H1 (cell line): ENCODE data around the gene SNAPC2. TPM values are rescaled to one million over a fixed set of nuclear protein-coding genes. Genes with fewer than 3 reads are reported as not detected.

Experiments used
- CTCF ChIA-PET: fragments of 300-600 bp; sonication (Branson Sonifier 250); formaldehyde crosslinking; loops from one replicate; lab custom pipeline; 2021; ENCODE audit not compliant: partially characterized antibody; lab: Charles Lee
- POLR2A ChIA-PET: fragments of 300-600 bp; sonication (Branson Sonifier 250); formaldehyde crosslinking; loops from one replicate; lab custom pipeline; 2021; ENCODE audit warnings: inconsistent platforms; ENCODE audit not compliant: partially characterized antibody; lab: Charles Lee
- DNase-seq, 2 experiments: peaks; one replicate each; pipeline versions ENCODE4 v3.0.0 to v3.0.0-alpha.2; 2010 to 2022; ENCODE audit warnings: low spot score in 2 of 2, low read depth in 1 of 2, mixed read lengths in 1 of 2
- FAIRE-seq: peaks from 2 replicates; lab custom pipeline; 2011; peaks lifted over from hg19 to GRCh38; lab: Jason Lieb, UNC
- H2AFZ ChIP-seq: 2 replicates; pipeline ENCODE4 v1.8.1; 2012; ENCODE audit warnings: low read length, inconsistent platforms
- H2AK5ac ChIP-seq: 2 replicates; pipeline ENCODE4 v1.6.1; 2013; ENCODE audit warnings: low read depth, low read length
- H2BK120ac ChIP-seq: replicated peaks from 2 replicates; pipeline ENCODE3; 2013; ENCODE audit warnings: low read depth, low read length, inconsistent platforms
- H2BK12ac ChIP-seq: 2 replicates; pipeline ENCODE4 v1.6.1; 2013; ENCODE audit warnings: low read depth, low read length
- H2BK15ac ChIP-seq: 2 replicates; pipeline ENCODE4 v1.6.1; 2013; ENCODE audit warnings: low read length
- H2BK20ac ChIP-seq: 2 replicates; pipeline ENCODE4 v1.6.1; 2013; ENCODE audit warnings: low read length
- H2BK5ac ChIP-seq: 2 replicates; pipeline ENCODE4 v1.6.1; 2013; ENCODE audit warnings: low read depth, low read length
- H3K14ac ChIP-seq: 2 replicates; pipeline ENCODE4 v1.6.1; 2013; ENCODE audit warnings: inconsistent platforms; ENCODE audit not compliant: insufficient read length
- H3K18ac ChIP-seq: 2 replicates; pipeline ENCODE4 v1.6.1; 2013; ENCODE audit warnings: low read length; ENCODE audit errors: extremely low read depth
- H3K23ac ChIP-seq: 2 replicates; pipeline ENCODE4 v1.6.1; 2013; ENCODE audit warnings: inconsistent platforms; ENCODE audit not compliant: insufficient read length
- H3K23me2 ChIP-seq: 2 replicates; pipeline ENCODE4 v1.6.1; 2013; ENCODE audit warnings: low read depth, low read length
- H3K27ac ChIP-seq: 2 replicates; pipeline ENCODE4 v1.6.1; 2011; ENCODE audit warnings: low read depth, low read length, inconsistent platforms
- H3K27me3 ChIP-seq, 4 experiments: replicated peaks in 1 of 4; 1 replicate in 1 of 4; 2 replicates in 3 of 4; pipeline versions ENCODE4 v1.6.1 to v1.8.1; 2011 to 2013; ENCODE audit warnings: low read length in 3 of 4, mild to moderate bottlenecking in 3 of 4, inconsistent platforms in 2 of 4, mixed read lengths in 2 of 4, moderate library complexity in 1 of 4; ENCODE audit not compliant: control insufficient read depth in 3 of 4, insufficient read depth in 3 of 4; ENCODE audit errors: extremely low read depth in 1 of 4
- H3K36me3 ChIP-seq, 4 experiments: 2 replicates each; pipeline versions ENCODE4 v1.6.1 to v1.8.1; 2011 to 2013; ENCODE audit warnings: mild to moderate bottlenecking in 4 of 4, low read length in 3 of 4, moderate library complexity in 2 of 4, control low read depth in 1 of 4, inconsistent platforms in 1 of 4; ENCODE audit not compliant: insufficient read depth in 4 of 4, control insufficient read depth in 2 of 4
- H3K4ac ChIP-seq: replicated peaks from 2 replicates; pipeline ENCODE3; 2013; ENCODE audit warnings: low read length, low read depth, mixed read lengths, inconsistent platforms; ENCODE audit not compliant: insufficient read length
- H3K4me1 ChIP-seq, 4 experiments: replicated peaks in 1 of 4; 1 replicate in 1 of 4; 2 replicates in 3 of 4; pipeline versions ENCODE4 v1.6.1 to v1.8.1; 2011 to 2013; ENCODE audit warnings: low read length in 3 of 4, inconsistent platforms in 2 of 4, mixed read lengths in 1 of 4; ENCODE audit not compliant: insufficient read depth in 4 of 4, control insufficient read depth in 3 of 4
- H3K4me2 ChIP-seq, 2 experiments: 2 replicates each; pipeline versions ENCODE4 v1.6.1 to v1.8.1; 2011 to 2013; ENCODE audit warnings: low read depth in 2 of 2, low read length in 2 of 2, control low read depth in 1 of 2, inconsistent platforms in 1 of 2, mild to moderate bottlenecking in 1 of 2; ENCODE audit not compliant: insufficient read depth in 1 of 2
- H3K4me3 ChIP-seq, 4 experiments: fragments of 200-600, 300-600 bp in 1 of 4; sonication (generic), shearing (Covaris generic), sonication (Bioruptor Twin) in 1 of 4; 2 replicates each; pipeline versions ENCODE4 v1.5.1 to v1.8.1; 2011 to 2016; ENCODE audit warnings: low read length in 4 of 4, low read depth in 3 of 4, control low read depth in 2 of 4, inconsistent platforms in 2 of 4, mild to moderate bottlenecking in 2 of 4, mixed read lengths in 1 of 4, moderate library complexity in 1 of 4; ENCODE audit not compliant: insufficient read depth in 2 of 4; ENCODE audit errors: extremely low read depth in 1 of 4
- H3K56ac ChIP-seq: replicated peaks from 2 replicates; pipeline ENCODE3; 2013; ENCODE audit warnings: low read depth, mild to moderate bottlenecking, mixed read lengths, low read length, inconsistent platforms; ENCODE audit not compliant: insufficient read length
- H3K79me1 ChIP-seq: 2 replicates; pipeline ENCODE4 v1.6.1; 2013; ENCODE audit warnings: low read depth, low read length, control low read depth
- H3K79me2 ChIP-seq, 2 experiments: 2 replicates each; pipeline versions ENCODE4 v1.6.1 to v1.8.1; 2012 to 2013; ENCODE audit warnings: low read length in 2 of 2, mild to moderate bottlenecking in 2 of 2, inconsistent platforms in 1 of 2; ENCODE audit not compliant: insufficient read depth in 2 of 2, control insufficient read depth in 1 of 2
- H3K9ac ChIP-seq, 4 experiments: replicated peaks in 1 of 4; 1 replicate in 1 of 4; 2 replicates in 3 of 4; pipeline versions ENCODE4 v1.6.1 to v1.8.1; 2011 to 2013; ENCODE audit warnings: low read depth in 3 of 4, low read length in 3 of 4, control low read depth in 2 of 4, mild to moderate bottlenecking in 2 of 4, moderate library complexity in 2 of 4, inconsistent platforms in 1 of 4; ENCODE audit errors: extremely low read depth in 1 of 4
- H3K9me3 ChIP-seq, 2 experiments: 2 replicates each; pipeline versions ENCODE4 v1.6.1 to v1.8.1; 2012 to 2013; ENCODE audit warnings: mild to moderate bottlenecking in 2 of 2, moderate library complexity in 2 of 2, control low read depth in 1 of 2, inconsistent platforms in 1 of 2, low read depth in 1 of 2, low read length in 1 of 2, mixed read lengths in 1 of 2; ENCODE audit not compliant: insufficient read depth in 2 of 2
- H4K20me1 ChIP-seq, 2 experiments: replicated peaks in 1 of 2; 2 replicates each; pipeline versions ENCODE3 to v1.8.1; 2011 to 2013; ENCODE audit warnings: inconsistent platforms in 2 of 2, low read length in 2 of 2, mild to moderate bottlenecking in 1 of 2; ENCODE audit not compliant: insufficient read depth in 2 of 2, control insufficient read depth in 1 of 2
- H4K5ac ChIP-seq: 2 replicates; pipeline ENCODE4 v1.6.1; 2013; ENCODE audit warnings: low read length, low read depth, mixed read lengths, inconsistent platforms; ENCODE audit not compliant: insufficient read length
- H4K8ac ChIP-seq: 2 replicates; pipeline ENCODE4 v1.8.0; 2013; ENCODE audit warnings: mild to moderate bottlenecking, moderate library complexity, low read length, inconsistent platforms; ENCODE audit not compliant: insufficient read depth; ENCODE audit errors: extremely low read depth
- H4K91ac ChIP-seq: replicated peaks from 2 replicates; pipeline ENCODE3; 2013; ENCODE audit warnings: low read length, mixed read lengths, inconsistent platforms; ENCODE audit not compliant: insufficient read length
- FOSL1 ChIP-seq: IDR thresholded peaks from 2 replicates; pipeline ENCODE4 v1.6.1; 2011; ENCODE audit warnings: mild to moderate bottlenecking, low read depth, low read length, moderate library complexity; ENCODE audit not compliant: insufficient read depth
- NRF1 ChIP-seq: IDR thresholded peaks from 2 replicates; pipeline ENCODE4 v1.6.1; 2011; ENCODE audit warnings: mild to moderate bottlenecking, low read depth, low read length, improper control_type of control experiment
- SIRT6 ChIP-seq: IDR thresholded peaks from one replicate; pipeline ENCODE4 v1.7.1; 2012; ENCODE audit warnings: low read length, inconsistent platforms
- TAF7 ChIP-seq: optimal IDR thresholded peaks from 2 replicates; pipeline ENCODE3; 2011; ENCODE audit warnings: low read depth, mild to moderate bottlenecking, inconsistent platforms, low read length, moderate library complexity, borderline replicate concordance
- WGBS, 2 experiments: shearing (Covaris generic) in 1 of 2; methylation state at CpG; one replicate each; pipeline versions ENCODE4 v1.1.6 to v1.1.7; 2013 to 2015; ENCODE audit warnings: low lambda C conversion rate in 2 of 2, mixed read lengths in 2 of 2, inconsistent platforms in 1 of 2, low coverage in 1 of 2, missing lambda C conversion rate in 1 of 2; ENCODE audit not compliant: insufficient replicate concordance in 2 of 2, insufficient coverage in 1 of 2, insufficient read length in 1 of 2; ENCODE audit errors: extremely low coverage in 1 of 2, missing lambda C conversion rate in 1 of 2; 5-methylcytosine and 5-hydroxymethylcytosine counted together
- polyA plus RNA-seq, 7 experiments: library from polyadenylated mRNA; depleted of rRNA in 3 of 7; stranded (reverse) in 5 of 7; unstranded in 2 of 7; fragments of >200 nt in 5 of 7; fragments of 200-250 nt in 2 of 7; gene quantifications; 1 replicate in 5 of 7; 2 replicates in 1 of 7; 4 replicates in 1 of 7; pipeline versions ENCODE4 v1.2.1 to v1.2.3, GENCODE V29; 2011 to 2013; ENCODE audit warnings: missing spikeins in 2 of 7, mixed read lengths in 2 of 7
- total RNA-seq: library from RNA; stranded (reverse); fragmentation: NEBNext Ultra II Directional; extraction: Animal tissue kit (Norgen Biotek cat#: 25700); gene quantifications from 2 replicates; pipeline ENCODE4 v1.2.1, GENCODE V29; 2021

SNAPC2 gene
- total and polyA plus RNA-seq, 2 of the 8 experiments (the other 6 are each of a cell fraction or from before 2014, with no cell fraction given), result 18.2 to 20.3 TPM

DNA sequence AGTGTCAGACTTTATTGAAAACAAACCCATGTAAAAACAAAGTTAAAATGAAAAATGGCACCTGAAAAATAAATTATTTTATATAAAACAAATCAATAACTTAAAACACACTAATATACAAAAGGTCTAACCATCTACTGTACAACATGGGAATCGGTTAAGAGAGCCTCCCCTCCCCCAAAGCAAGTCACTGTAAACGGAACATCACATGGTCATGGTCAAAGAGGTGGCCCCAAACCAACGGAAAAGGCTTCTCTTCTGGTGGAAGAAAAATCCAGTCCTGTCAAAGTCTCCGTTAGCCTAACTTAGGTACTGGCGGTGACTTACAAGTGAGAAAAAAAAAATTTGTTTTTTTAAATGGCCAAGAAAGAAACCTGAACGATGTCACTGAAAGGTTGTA lies 39.1 kb downstream of the SNAPC2 start:
- Histone ChIP-seq H3K56ac (no peak overlapping the region), H3K23me2 (no peaks in the 10 kb centered on the region), H3K4me1 (no peaks in the 10 kb centered on the region), H3K4me3 (no peak overlapping the region), H3K9ac (no peak overlapping the region), H4K91ac (no peak overlapping the region), H3K36me3 (peaks cover 16 to 34% (median 26%) of the 10 kb centered on the region in 4 experiments), H2AK5ac (no peak overlapping the region), H3K18ac (no peak overlapping the region), H3K27ac (no peak overlapping the region), H3K27me3 (no peaks in the 10 kb centered on the region; a peak in 1 of 7 replicates), H2BK15ac (no peak overlapping the region), H3K14ac (no peak overlapping the region), H2AFZ (no peak overlapping the region), H3K9me3 (no peaks in the 10 kb centered on the region), H2BK12ac (no peak overlapping the region), H3K4me2 (no peak overlapping the region), H2BK5ac (no peak overlapping the region), H3K4ac (no peak overlapping the region), H3K79me1 (no peaks in the 10 kb centered on the region; the same call in 1 of the 2 replicates), H4K5ac (no peak overlapping the region), H3K23ac (no peak overlapping the region), H4K20me1 (peaks cover 3 to 5% of the 10 kb centered on the region in 2 experiments), H4K8ac (no peak overlapping the region), H2BK20ac (no peak overlapping the region), H3K79me2 (no peaks in the 10 kb centered on the region), H2BK120ac (no peak overlapping the region)
- 92% methylated on average over 6 of the region's 6 CpGs; no CpG with 5 or more reads in 1 of the 2 experiments for WGBS, 2 experiments
- ChIA-PET CTCF (interaction anchor here (1.8 to 2.9 kb wide), 2 partner anchors 12 to 16 kb away, joined by 5 to 12 read pairs; partner anchors contain the start of gene TIMM44), POLR2A (interaction anchor here (1.5 to 4.5 kb wide), 3 partner anchors 10 to 15 kb away, joined by 3 to 23 read pairs (median 8); partner anchors contain the start of gene TIMM44)
- FAIRE-seq (no peak), DNase-seq (no peak)
- TF ChIP-seq TAF7 (no peak), NRF1 (no peak), FOSL1 (no peak), SIRT6 (no peak)
